SU-DHL-6 (cell line): ENCODE data around the gene MLIP.

Experiments
- H2AFZ ChIP-seq: fragments of 200-600 bp; sonication (generic); 2 replicates; pipeline ENCODE4 v1.6.1; 2014; ENCODE audit warnings: low read depth, mild to moderate bottlenecking, moderate library complexity, mixed read lengths, antibody characterized with exemption, low read length; ENCODE audit not compliant: severe bottlenecking
- H3F3A ChIP-seq: fragments of 200-600 bp; shearing (Covaris generic); 2 replicates; pipeline ENCODE4 v1.6.0; 2016; ENCODE audit warnings: antibody characterized with exemption, mild to moderate bottlenecking; ENCODE audit not compliant: insufficient read depth
- H3K27ac ChIP-seq: fragments of 200-600 bp; sonication (generic); 2 replicates; pipeline ENCODE4 v1.5.1; 2016; ENCODE audit warnings: low read depth, mild to moderate bottlenecking, low read length, moderate library complexity, mixed read lengths
- H3K27me3 ChIP-seq: fragments of 200-600 bp; sonication (generic), shearing (Covaris generic); 2 replicates; pipeline ENCODE4 v1.6.0; 2014; ENCODE audit warnings: mild to moderate bottlenecking, low read length
- H3K36me3 ChIP-seq: fragments of 200-600 bp; sonication (generic); 2 replicates; pipeline ENCODE4 v1.6.1; 2014; ENCODE audit warnings: mild to moderate bottlenecking, low read length, mixed read lengths
- H3K4me2 ChIP-seq: fragments of 300-600, 200-600 bp; shearing (Covaris generic), sonication (generic); 2 replicates; pipeline ENCODE4 v1.6.0; 2014; ENCODE audit warnings: low read length, low read depth, mild to moderate bottlenecking; ENCODE audit not compliant: poor library complexity, severe bottlenecking
- H3K4me3 ChIP-seq: fragments of 200-600 bp; sonication (generic); 2 replicates; pipeline ENCODE4 v1.5.1; 2014; ENCODE audit warnings: antibody characterized with exemption, low read length, mild to moderate bottlenecking, mixed read lengths; ENCODE audit not compliant: insufficient read depth, poor library complexity, severe bottlenecking
- H3K79me2 ChIP-seq: fragments of 200-600 bp; sonication (generic); 2 replicates; pipeline ENCODE4 v1.6.1; 2014; ENCODE audit warnings: mild to moderate bottlenecking, low read length, moderate library complexity; ENCODE audit not compliant: insufficient read depth
- H3K9ac ChIP-seq: fragments of 200-600 bp; sonication (generic); 2 replicates; pipeline ENCODE4 v1.7.0; 2014; ENCODE audit warnings: mild to moderate bottlenecking, low read length
- H3K9me2 ChIP-seq: fragments of 200-600 bp; sonication (generic); replicated peaks from 2 replicates; pipeline ENCODE4 v1.6.1; 2014; ENCODE audit warnings: low read length; ENCODE audit not compliant: insufficient read depth
- H3K9me3 ChIP-seq: fragments of 200-600 bp; sonication (generic); 2 replicates; pipeline ENCODE4 v1.6.1; 2014; ENCODE audit warnings: low read length, mixed read lengths; ENCODE audit not compliant: insufficient read depth
- H4K20me1 ChIP-seq: fragments of 200-600 bp; sonication (generic); 2 replicates; pipeline ENCODE4 v1.6.1; 2014; ENCODE audit warnings: low read depth, mild to moderate bottlenecking, antibody characterized with exemption, low read length, moderate library complexity, mixed read lengths
- CTCF ChIP-seq: fragments of 200-600 bp; sonication (generic); IDR thresholded peaks from one replicate; pipeline ENCODE4 v1.5.1; 2017; ENCODE audit warnings: antibody characterized with exemption, mild to moderate bottlenecking, low read length, moderate library complexity; ENCODE audit not compliant: insufficient read depth, poor library complexity, severe bottlenecking
- EZH2phosphoT487 ChIP-seq: fragments of 200-600 bp; sonication (generic), shearing (Covaris generic); conservative IDR thresholded peaks from 2 replicates; pipeline ENCODE4 v1.6.1; 2018; ENCODE audit warnings: mild to moderate bottlenecking, antibody characterized with exemption, low read length, moderate library complexity, mixed read lengths

MLIP gene

DNA sequence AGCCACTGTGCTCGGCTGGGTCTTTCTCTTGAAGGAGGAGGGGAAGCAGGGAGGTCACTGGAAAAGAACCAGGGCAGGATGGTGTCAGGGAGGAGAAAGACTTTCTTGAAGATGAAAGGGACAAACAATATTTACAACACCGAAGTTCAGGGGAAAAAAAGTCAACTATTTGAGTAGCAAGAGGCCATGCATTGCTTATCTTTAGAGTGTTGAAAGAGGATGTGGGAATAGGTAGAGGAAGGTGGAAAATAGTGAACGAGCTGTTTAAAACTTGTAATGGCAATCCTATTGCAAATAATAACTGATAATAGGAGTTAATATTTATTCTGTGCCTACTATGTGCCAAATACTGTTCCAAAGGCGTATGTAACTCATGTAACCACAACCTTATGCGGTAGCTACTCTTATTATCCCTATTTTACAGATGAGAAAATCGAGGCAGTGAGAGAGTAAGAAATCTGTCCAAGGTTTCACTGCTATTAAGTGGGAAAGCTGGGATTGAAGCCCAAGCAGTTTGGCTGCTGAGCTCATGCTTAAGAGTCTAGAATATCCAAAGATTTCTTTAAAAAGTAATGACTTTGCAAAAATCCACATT lies 12.7 kb upstream of the MLIP start:
- Histone ChIP-seq H3K9ac (no peak overlapping the region), H3K27ac (no peak overlapping the region), H3K4me2 (no peak overlapping the region), H3K36me3 (no peaks in the 10 kb centered on the region), H4K20me1 (no peaks in the 10 kb centered on the region), H3K9me2 (no peaks in the 10 kb centered on the region), H3K9me3 (no peaks in the 10 kb centered on the region), H3K27me3 (no peaks in the 10 kb centered on the region), H3K79me2 (no peaks in the 10 kb centered on the region), H3K4me3 (no peak overlapping the region), H2AFZ (no peak overlapping the region), H3F3A (no peaks in the 10 kb centered on the region)
- TF ChIP-seq EZH2phosphoT487 (no peak), CTCF (no peak)

- Histone ChIP-seq H3K9ac (no peak overlapping the region), H3K79me2 (no peaks in the 10 kb centered on the region), H3F3A (no peaks in the 10 kb centered on the region), H3K4me2 (no peak overlapping the region), H4K20me1 (no peaks in the 10 kb centered on the region), H2AFZ (no peak overlapping the region), H3K9me2 (no peaks in the 10 kb centered on the region), H3K36me3 (no peaks in the 10 kb centered on the region), H3K9me3 (no peaks in the 10 kb centered on the region), H3K27ac (no peak overlapping the region), H3K27me3 (no peaks in the 10 kb centered on the region), H3K4me3 (no peak overlapping the region)
- TF ChIP-seq CTCF (no peak), EZH2phosphoT487 (no peak)
These were observed 12.0 kb upstream of the MLIP start for GRCh38 chr6:54099225-54099624.

- Histone ChIP-seq H3K4me3 (no peak overlapping the region), H2AFZ (no peak overlapping the region), H3K27ac (no peak overlapping the region), H3K9ac (no peak overlapping the region), H4K20me1 (no peaks in the 10 kb centered on the region), H3K27me3 (no peaks in the 10 kb centered on the region), H3F3A (no peaks in the 10 kb centered on the region), H3K79me2 (no peaks in the 10 kb centered on the region), H3K9me3 (no peaks in the 10 kb centered on the region), H3K4me2 (no peak overlapping the region), H3K9me2 (no peaks in the 10 kb centered on the region), H3K36me3 (no peaks in the 10 kb centered on the region)
- TF ChIP-seq CTCF (no peak), EZH2phosphoT487 (no peak)
These were observed 10.7 kb upstream of the MLIP start for GRCh38 chr6:54100411-54101006.
